ENCODE measurements around the gene PIK3AP1. TPM values are rescaled to one million over a fixed set of nuclear protein-coding genes. Genes with fewer than 3 reads are reported as not detected.

PIK3AP1 gene
- total and polyA plus RNA-seq, 2 of the 13 experiments (the other 11 are each of a cell fraction or from before 2014, with no cell fraction given), result 3.6 to 13.8 TPM

DNA sequence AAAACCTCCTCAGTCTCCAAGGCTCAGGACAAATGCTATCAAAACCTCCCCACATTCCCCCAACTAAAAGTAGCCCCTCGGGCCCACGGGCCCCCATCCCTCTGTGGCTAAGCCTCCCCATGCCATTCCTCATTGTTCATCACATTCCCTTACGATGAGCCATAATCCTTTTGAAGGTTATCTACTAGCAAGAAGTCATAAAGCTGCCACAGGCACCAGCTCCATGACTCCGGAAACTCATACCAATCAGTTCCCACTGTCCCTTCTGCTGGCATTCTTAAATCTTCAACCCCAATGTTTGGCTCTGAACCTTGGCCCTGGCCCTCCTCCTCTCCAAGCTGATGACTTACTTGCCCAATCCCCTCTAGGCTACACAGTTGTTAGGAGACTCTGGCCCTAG, 114.1 kb downstream of the PIK3AP1 start:
- intact Hi-C loops (cut with micrococcal nuclease; ENCODE audit: unreplicated experiment), result no loop called here
- H3K4me3 ChIP-seq (replicated peaks in 1 of 3; ENCODE audit: insufficient read depth in 1 of 3, low read depth in 2 of 3, low read length in 3 of 3), result no peak overlapping the region
- no TSS peak for BruUV-seq (replicated peaks)
- peaks cover 29% of the 10 kb centered on the region for H3K4me1 ChIP-seq (ENCODE audit: insufficient read depth, low read length)
- H3K36me3 ChIP-seq (replicated peaks in 1 of 2; ENCODE audit: control insufficient read depth in 1 of 2, insufficient read depth in 2 of 2, low read length in 2 of 2), result no peaks in the 10 kb centered on the region
- no peak overlapping the region for H3K27ac ChIP-seq (ENCODE audit: extremely low read length, insufficient read depth, low read length)
- H4K20me1 ChIP-seq (ENCODE audit: insufficient read depth, low read length), result no peaks in the 10 kb centered on the region
- TF ChIP-seq MIER3 (CRISPR knock-in tag; IDR thresholded peaks at IDR 0.05; ENCODE audit: borderline replicate concordance) (no peak), TP53 (CRISPR knock-in tag; conservative IDR thresholded peaks at IDR 0.05) (no peak), PHF20 (CRISPR knock-in tag; IDR thresholded peaks at IDR 0.05) (no peak), NR2F6 (IDR thresholded peaks at IDR 0.05) (no peak), NR2F6 (CRISPR knock-in tag; IDR thresholded peaks at IDR 0.05) (no peak), ZMYM4 (CRISPR knock-in tag; IDR thresholded peaks at IDR 0.05) (no peak), ISL2 (CRISPR knock-in tag; IDR thresholded peaks at IDR 0.05) (no peak), HES4 (CRISPR knock-in tag; IDR thresholded peaks at IDR 0.05; ENCODE audit: borderline replicate concordance) (no peak)
- TF ChIP-seq, protein P1, sequence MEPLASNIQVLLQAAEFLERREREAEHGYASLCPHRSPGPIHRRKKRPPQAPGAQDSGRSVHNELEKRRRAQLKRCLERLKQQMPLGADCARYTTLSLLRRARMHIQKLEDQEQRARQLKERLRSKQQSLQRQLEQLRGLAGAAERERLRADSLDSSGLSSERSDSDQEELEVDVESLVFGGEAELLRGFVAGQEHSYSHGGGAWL (CRISPR knock-in tag; IDR thresholded peaks at IDR 0.05), result no peak
- TF ChIP-seq, protein P2, sequence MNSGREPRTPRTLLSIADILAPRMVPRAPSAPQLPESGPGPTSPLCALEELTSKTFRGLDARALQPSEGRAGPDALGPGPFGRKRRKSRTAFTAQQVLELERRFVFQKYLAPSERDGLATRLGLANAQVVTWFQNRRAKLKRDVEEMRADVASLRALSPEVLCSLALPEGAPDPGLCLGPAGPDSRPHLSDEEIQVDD (CRISPR knock-in tag; IDR thresholded peaks at IDR 0.05; ENCODE audit: borderline replicate concordance), result no peak
- DNase-seq (ENCODE audit: low spot score) (no peak), FAIRE-seq (no peak), ATAC-seq (no peak)
- H2AFZ ChIP-seq (ENCODE audit: low read length), result no peak overlapping the region
- H3K27me3 ChIP-seq (ENCODE audit: control insufficient read depth in 1 of 2, insufficient read depth in 2 of 2, low read length in 2 of 2), result 0 out of 5 replicates have a peak, but pooled peaks cover 0 to 1% of the 10 kb centered on the region in 2 experiments
- no peaks in the 10 kb centered on the region for H3K79me2 ChIP-seq (ENCODE audit: insufficient read depth, low read length)
- H3K9ac ChIP-seq (ENCODE audit: insufficient read depth, low read depth, low read length), result no peak overlapping the region
- H3K4me2 ChIP-seq (ENCODE audit: low read depth, low read length), result no peak overlapping the region
- WGBS (ENCODE audit: low lambda C conversion rate), result 51% methylated on average over 4 of the region's 4 CpGs
- POLR2A ChIA-PET, result no interaction called here
- CTCF ChIA-PET (ENCODE audit: low intra/inter-chr PET ratio, low total read pairs), result no interaction called here
- H3K9me3 ChIP-seq (ENCODE audit: low read length), result no peaks in the 10 kb centered on the region
- in situ Hi-C loops (cut with HindIII; ENCODE audit: extremely low pct_ligation_motif_present, low pct_unique_long_range_greater_than_20kb), result no loop called here

DNA sequence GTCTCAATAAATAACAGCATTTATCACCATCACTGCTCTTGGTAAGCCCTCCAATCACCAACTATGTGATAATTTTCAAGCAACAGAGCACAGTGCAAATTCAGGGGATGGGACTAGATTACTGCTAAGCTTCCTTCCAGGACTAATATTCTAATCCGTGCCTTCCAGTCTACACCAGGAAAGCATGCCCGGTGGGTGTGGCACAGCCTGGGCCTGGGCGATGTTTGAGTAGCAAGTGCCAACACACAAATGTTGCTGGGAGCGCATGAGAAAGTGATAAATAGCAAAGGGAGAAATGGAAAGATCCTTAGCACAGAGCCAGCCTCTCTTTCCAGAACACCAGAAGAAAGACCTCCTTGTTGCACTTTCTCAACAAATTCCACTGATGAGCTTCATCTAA, 120.0 kb downstream of the PIK3AP1 start:
- intact Hi-C loops (cut with micrococcal nuclease; ENCODE audit: unreplicated experiment) (no loop called here), in situ Hi-C loops (cut with HindIII; ENCODE audit: extremely low pct_ligation_motif_present, low pct_unique_long_range_greater_than_20kb) (no loop called here)
- Histone ChIP-seq H3K79me2 (ENCODE audit: insufficient read depth, low read length) (no peaks in the 10 kb centered on the region), H3K36me3 (replicated peaks in 1 of 2; ENCODE audit: control insufficient read depth in 1 of 2, insufficient read depth in 2 of 2, low read length in 2 of 2) (no peaks in the 10 kb centered on the region), H4K20me1 (ENCODE audit: insufficient read depth, low read length) (no peaks in the 10 kb centered on the region), H3K4me3 (replicated peaks in 1 of 3; ENCODE audit: insufficient read depth in 1 of 3, low read depth in 2 of 3, low read length in 3 of 3) (no peak overlapping the region), H3K27me3 (ENCODE audit: control insufficient read depth in 1 of 2, insufficient read depth in 2 of 2, low read length in 2 of 2) (peaks cover 0 to 2% of the 10 kb centered on the region in 2 experiments; a peak in 1 of 5 replicates), H3K4me2 (ENCODE audit: low read depth, low read length) (no peak overlapping the region), H3K9me3 (ENCODE audit: low read length) (no peaks in the 10 kb centered on the region), H3K4me1 (ENCODE audit: insufficient read depth, low read length) (peaks cover 29% of the 10 kb centered on the region), H3K9ac (ENCODE audit: insufficient read depth, low read depth, low read length) (no peak overlapping the region), H3K27ac (ENCODE audit: extremely low read length, insufficient read depth, low read length) (no peak overlapping the region), H2AFZ (ENCODE audit: low read length) (no peak overlapping the region)
- 83% methylated on average over 4 of the region's 4 CpGs for WGBS (ENCODE audit: low lambda C conversion rate)
- ChIA-PET CTCF (ENCODE audit: low intra/inter-chr PET ratio, low total read pairs) (no interaction called here), POLR2A (no interaction called here)
- FAIRE-seq (no peak), ATAC-seq (no peak), DNase-seq (ENCODE audit: low spot score) (no peak)
- BruUV-seq (replicated peaks), result no TSS peak
- TF ChIP-seq ZNF256 (CRISPR knock-in tag; conservative IDR thresholded peaks at IDR 0.05) (no peak), TCF7 (IDR thresholded peaks at IDR 0.05; ENCODE audit: low read depth) (no peak), SIX4 (CRISPR knock-in tag; IDR thresholded peaks at IDR 0.05) (no peak), SRF (IDR thresholded peaks at IDR 0.05; ENCODE audit: low read depth, low read length) (no peak), ZNF558 (CRISPR knock-in tag; IDR thresholded peaks at IDR 0.05; ENCODE audit: borderline replicate concordance) (no peak), TAF1 (CRISPR knock-in tag; IDR thresholded peaks at IDR 0.05) (no peak)
- TF ChIP-seq, protein P3, sequence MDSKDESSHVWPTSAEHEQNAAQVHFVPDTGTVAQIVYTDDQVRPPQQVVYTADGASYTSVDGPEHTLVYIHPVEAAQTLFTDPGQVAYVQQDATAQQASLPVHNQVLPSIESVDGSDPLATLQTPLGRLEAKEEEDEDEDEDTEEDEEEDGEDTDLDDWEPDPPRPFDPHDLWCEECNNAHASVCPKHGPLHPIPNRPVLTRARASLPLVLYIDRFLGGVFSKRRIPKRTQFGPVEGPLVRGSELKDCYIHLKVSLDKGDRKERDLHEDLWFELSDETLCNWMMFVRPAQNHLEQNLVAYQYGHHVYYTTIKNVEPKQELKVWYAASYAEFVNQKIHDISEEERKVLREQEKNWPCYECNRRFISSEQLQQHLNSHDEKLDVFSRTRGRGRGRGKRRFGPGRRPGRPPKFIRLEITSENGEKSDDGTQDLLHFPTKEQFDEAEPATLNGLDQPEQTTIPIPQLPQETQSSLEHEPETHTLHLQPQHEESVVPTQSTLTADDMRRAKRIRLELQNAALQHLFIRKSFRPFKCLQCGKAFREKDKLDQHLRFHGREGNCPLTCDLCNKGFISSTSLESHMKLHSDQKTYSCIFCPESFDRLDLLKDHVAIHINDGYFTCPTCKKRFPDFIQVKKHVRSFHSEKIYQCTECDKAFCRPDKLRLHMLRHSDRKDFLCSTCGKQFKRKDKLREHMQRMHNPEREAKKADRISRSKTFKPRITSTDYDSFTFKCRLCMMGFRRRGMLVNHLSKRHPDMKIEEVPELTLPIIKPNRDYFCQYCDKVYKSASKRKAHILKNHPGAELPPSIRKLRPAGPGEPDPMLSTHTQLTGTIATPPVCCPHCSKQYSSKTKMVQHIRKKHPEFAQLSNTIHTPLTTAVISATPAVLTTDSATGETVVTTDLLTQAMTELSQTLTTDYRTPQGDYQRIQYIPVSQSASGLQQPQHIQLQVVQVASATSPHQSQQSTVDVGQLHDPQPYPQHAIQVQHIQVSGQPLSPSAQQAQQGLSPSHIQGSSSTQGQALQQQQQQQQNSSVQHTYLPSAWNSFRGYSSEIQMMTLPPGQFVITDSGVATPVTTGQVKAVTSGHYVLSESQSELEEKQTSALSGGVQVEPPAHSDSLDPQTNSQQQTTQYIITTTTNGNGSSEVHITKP (CRISPR knock-in tag; IDR thresholded peaks at IDR 0.05; ENCODE audit: low read depth), result no peak
